ENCODE measurements around the gene DUSP6.

DUSP6 gene

GRCh38 chr12:89319606-89320005 lies 32.7 kb downstream of the DUSP6 start:
- H3K4me3 ChIP-seq (ENCODE audit: low read length in 2 of 2): no peak overlapping the region

GRCh38 chr12:89319122-89319521 lies 33.2 kb downstream of the DUSP6 start:
- no peak overlapping the region for H3K18ac ChIP-seq (ENCODE audit: low read length)
- H2BK120ac ChIP-seq (ENCODE audit: low read depth, low read length): no peak overlapping the region
- WGBS, 2 donors (ENCODE audit: extremely low coverage in 2 of 2, insufficient read length in 2 of 2, insufficient replicate concordance in 1 of 2): no CpG with 5 or more reads among the region's 4 CpGs
- no peak overlapping the region for H3K9ac ChIP-seq (ENCODE audit: low read depth, low read length, poor library complexity)
- H4K91ac ChIP-seq (ENCODE audit: low read depth, low read length, poor library complexity): no peak overlapping the region
- H2BK5ac ChIP-seq (ENCODE audit: low read length): no peak overlapping the region
- no peak overlapping the region for H3K4me3 ChIP-seq (ENCODE audit: low read length in 2 of 2)
- no peaks in the 10 kb centered on the region for H3K27me3 ChIP-seq (ENCODE audit: control insufficient read depth in 3 of 3, insufficient read depth in 3 of 3, low read depth in 1 of 3, low read length in 3 of 3)
- H3K9me3 ChIP-seq (replicated peaks in 1 of 2; ENCODE audit: control insufficient read depth in 2 of 2, insufficient read depth in 1 of 2, low read depth in 1 of 2, low read length in 2 of 2): no peaks in the 10 kb centered on the region
- H2BK12ac ChIP-seq (ENCODE audit: low read length): no peak overlapping the region
- H3K23ac ChIP-seq (ENCODE audit: low read depth, low read length, poor library complexity): no peak overlapping the region
- no peak for DNase-seq (ENCODE audit: low spot score)
- H3K79me1 ChIP-seq (ENCODE audit: low read depth, low read length): no peaks in the 10 kb centered on the region
- peak overlapping the region; percentile 80 for H2AFZ ChIP-seq (ENCODE audit: low read length)
- no peaks in the 10 kb centered on the region for H3K36me3 ChIP-seq (replicated peaks in 1 of 2; ENCODE audit: control insufficient read depth in 2 of 2, insufficient read depth in 2 of 2, low read length in 2 of 2)
- no peak overlapping the region for H3K14ac ChIP-seq (ENCODE audit: low read length)
- no peak overlapping the region for H2AK5ac ChIP-seq (ENCODE audit: low read depth, low read length)
- H4K8ac ChIP-seq (ENCODE audit: low read depth, low read length): no peak overlapping the region
- no peak overlapping the region for H3K4ac ChIP-seq (ENCODE audit: low read length)
- no peak overlapping the region for H3K4me2 ChIP-seq (ENCODE audit: insufficient read depth, low read length, poor library complexity, severe bottlenecking)
- H2BK15ac ChIP-seq (ENCODE audit: low read length): no peak overlapping the region
- H3K27ac ChIP-seq (replicated peaks; ENCODE audit: low read length): no peak overlapping the region
- H3K4me1 ChIP-seq (ENCODE audit: control insufficient read depth in 2 of 2, insufficient read depth in 1 of 2, low read depth in 1 of 2, low read length in 2 of 2): peaks cover 10 to 23% of the 10 kb centered on the region in 2 donors

More at GRCh38 chr12:89319606-89320005, 32.7 kb downstream of the DUSP6 start:
- no peak for DNase-seq (ENCODE audit: low spot score)
- Histone ChIP-seq H4K8ac (ENCODE audit: low read depth, low read length) (no peak overlapping the region), H3K27ac (replicated peaks; ENCODE audit: low read length) (no peak overlapping the region), H2AFZ (ENCODE audit: low read length) (no peak overlapping the region), H3K36me3 (replicated peaks in 1 of 2; ENCODE audit: control insufficient read depth in 2 of 2, insufficient read depth in 2 of 2, low read length in 2 of 2) (no peaks in the 10 kb centered on the region), H4K91ac (ENCODE audit: low read depth, low read length, poor library complexity) (no peak overlapping the region), H3K9me3 (replicated peaks in 1 of 2; ENCODE audit: control insufficient read depth in 2 of 2, insufficient read depth in 1 of 2, low read depth in 1 of 2, low read length in 2 of 2) (no peaks in the 10 kb centered on the region), H3K27me3 (ENCODE audit: control insufficient read depth in 3 of 3, insufficient read depth in 3 of 3, low read depth in 1 of 3, low read length in 3 of 3) (no peaks in the 10 kb centered on the region), H3K4me2 (ENCODE audit: insufficient read depth, low read length, poor library complexity, severe bottlenecking) (no peak overlapping the region), H2BK15ac (ENCODE audit: low read length) (no peak overlapping the region), H3K4me1 (ENCODE audit: control insufficient read depth in 2 of 2, insufficient read depth in 1 of 2, low read depth in 1 of 2, low read length in 2 of 2) (peaks cover 10 to 26% of the 10 kb centered on the region in 2 donors), H2BK12ac (ENCODE audit: low read length) (no peak overlapping the region), H3K23ac (ENCODE audit: low read depth, low read length, poor library complexity) (no peak overlapping the region), H2BK120ac (ENCODE audit: low read depth, low read length) (no peak overlapping the region), H3K18ac (ENCODE audit: low read length) (no peak overlapping the region), H3K14ac (ENCODE audit: low read length) (no peak overlapping the region), H2AK5ac (ENCODE audit: low read depth, low read length) (no peak overlapping the region), H2BK5ac (ENCODE audit: low read length) (no peak overlapping the region), H3K79me1 (ENCODE audit: low read depth, low read length) (no peaks in the 10 kb centered on the region), H3K4ac (ENCODE audit: low read length) (no peak overlapping the region), H3K9ac (ENCODE audit: low read depth, low read length, poor library complexity) (no peak overlapping the region)
- no CpG with 5 or more reads among the region's 2 CpGs for WGBS, 2 donors (ENCODE audit: extremely low coverage in 2 of 2, insufficient read length in 2 of 2, insufficient replicate concordance in 1 of 2)

GRCh38 chr12:89316705-89317139 lies 35.6 kb downstream of the DUSP6 start:
- no peaks in the 10 kb centered on the region for H3K36me3 ChIP-seq (replicated peaks in 1 of 2; ENCODE audit: control insufficient read depth in 2 of 2, insufficient read depth in 2 of 2, low read length in 2 of 2)
- H3K14ac ChIP-seq (ENCODE audit: low read length): no peak overlapping the region
- no peak overlapping the region for H3K9ac ChIP-seq (ENCODE audit: low read depth, low read length, poor library complexity)
- H2AFZ ChIP-seq (ENCODE audit: low read length): peak overlapping the region; percentile 82
- H4K91ac ChIP-seq (ENCODE audit: low read depth, low read length, poor library complexity): no peak overlapping the region
- no peak overlapping the region for H3K23ac ChIP-seq (ENCODE audit: low read depth, low read length, poor library complexity)
- peak; percentile 76 for DNase-seq (ENCODE audit: low spot score)
- H3K4me1 ChIP-seq (ENCODE audit: control insufficient read depth in 2 of 2, insufficient read depth in 1 of 2, low read depth in 1 of 2, low read length in 2 of 2): peaks cover 10 to 23% of the 10 kb centered on the region in 2 donors
- H3K79me1 ChIP-seq (ENCODE audit: low read depth, low read length): no peaks in the 10 kb centered on the region
- H3K27me3 ChIP-seq (ENCODE audit: control insufficient read depth in 3 of 3, insufficient read depth in 3 of 3, low read depth in 1 of 3, low read length in 3 of 3): no peaks in the 10 kb centered on the region
- WGBS, 2 donors (ENCODE audit: extremely low coverage in 2 of 2, insufficient read length in 2 of 2, insufficient replicate concordance in 1 of 2): no CpG with 5 or more reads among the region's 4 CpGs
- H2BK120ac ChIP-seq (ENCODE audit: low read depth, low read length): no peak overlapping the region
- H3K18ac ChIP-seq (ENCODE audit: low read length): no peak overlapping the region
- H3K4me3 ChIP-seq (ENCODE audit: low read length in 2 of 2): peak overlapping the region in 1 of 2 donors; percentile 19
- no peak overlapping the region for H3K4me2 ChIP-seq (ENCODE audit: insufficient read depth, low read length, poor library complexity, severe bottlenecking)
- no peak overlapping the region for H4K8ac ChIP-seq (ENCODE audit: low read depth, low read length)
- no peak overlapping the region for H2BK15ac ChIP-seq (ENCODE audit: low read length)
- no peak overlapping the region for H2BK5ac ChIP-seq (ENCODE audit: low read length)
- no peak overlapping the region for H3K4ac ChIP-seq (ENCODE audit: low read length)
- H2BK12ac ChIP-seq (ENCODE audit: low read length): no peak overlapping the region
- peak overlapping the region; percentile 32 for H3K27ac ChIP-seq (replicated peaks; ENCODE audit: low read length)
- H3K9me3 ChIP-seq (replicated peaks in 1 of 2; ENCODE audit: control insufficient read depth in 2 of 2, insufficient read depth in 1 of 2, low read depth in 1 of 2, low read length in 2 of 2): no peaks in the 10 kb centered on the region
- H2AK5ac ChIP-seq (ENCODE audit: low read depth, low read length): no peak overlapping the region

- no peak overlapping the region for H3K9ac ChIP-seq (ENCODE audit: low read depth, low read length, poor library complexity)
- WGBS, 2 donors (ENCODE audit: extremely low coverage in 2 of 2, insufficient read length in 2 of 2, insufficient replicate concordance in 1 of 2): no CpG with 5 or more reads among the region's 3 CpGs
- H3K4ac ChIP-seq (ENCODE audit: low read length): no peak overlapping the region
- no peak overlapping the region for H4K8ac ChIP-seq (ENCODE audit: low read depth, low read length)
- no peaks in the 10 kb centered on the region for H3K9me3 ChIP-seq (replicated peaks in 1 of 2; ENCODE audit: control insufficient read depth in 2 of 2, insufficient read depth in 1 of 2, low read depth in 1 of 2, low read length in 2 of 2)
- H3K79me1 ChIP-seq (ENCODE audit: low read depth, low read length): no peaks in the 10 kb centered on the region
- DNase-seq (ENCODE audit: low spot score): no peak
- H2BK12ac ChIP-seq (ENCODE audit: low read length): no peak overlapping the region
- H2BK15ac ChIP-seq (ENCODE audit: low read length): no peak overlapping the region
- H3K36me3 ChIP-seq (replicated peaks in 1 of 2; ENCODE audit: control insufficient read depth in 2 of 2, insufficient read depth in 2 of 2, low read length in 2 of 2): no peaks in the 10 kb centered on the region
- H2BK120ac ChIP-seq (ENCODE audit: low read depth, low read length): no peak overlapping the region
- no peak overlapping the region for H2AK5ac ChIP-seq (ENCODE audit: low read depth, low read length)
- no peak overlapping the region for H3K18ac ChIP-seq (ENCODE audit: low read length)
- H3K27ac ChIP-seq (replicated peaks; ENCODE audit: low read length): no peak overlapping the region
- no peak overlapping the region for H3K23ac ChIP-seq (ENCODE audit: low read depth, low read length, poor library complexity)
- H3K4me3 ChIP-seq (ENCODE audit: low read length in 2 of 2): no peak overlapping the region
- no peak overlapping the region for H3K4me2 ChIP-seq (ENCODE audit: insufficient read depth, low read length, poor library complexity, severe bottlenecking)
- H3K4me1 ChIP-seq (ENCODE audit: control insufficient read depth in 2 of 2, insufficient read depth in 1 of 2, low read depth in 1 of 2, low read length in 2 of 2): peaks cover 9 to 22% of the 10 kb centered on the region in 2 donors
- no peak overlapping the region for H2AFZ ChIP-seq (ENCODE audit: low read length)
- no peak overlapping the region for H3K14ac ChIP-seq (ENCODE audit: low read length)
- H3K27me3 ChIP-seq (ENCODE audit: control insufficient read depth in 3 of 3, insufficient read depth in 3 of 3, low read depth in 1 of 3, low read length in 3 of 3): no peaks in the 10 kb centered on the region
- no peak overlapping the region for H2BK5ac ChIP-seq (ENCODE audit: low read length)
- H4K91ac ChIP-seq (ENCODE audit: low read depth, low read length, poor library complexity): no peak overlapping the region
Measured at GRCh38 chr12:89314060-89314761, 38.1 kb downstream of the DUSP6 start.
